ENCODE data around the gene MAML2.

The MAML2 gene

GRCh38 chr11:96149743-96150555 is 193.0 kb downstream of the MAML2 start:
- no peak for TF ChIP-seq CTCF (IDR thresholded peaks at IDR 0.05; ENCODE audit: low read depth, low read length)
- no peak for DNase-seq (ENCODE audit: extremely low read depth, low read depth)

- DNase-seq (ENCODE audit: extremely low read depth, low read depth) = no peak
- no peak for TF ChIP-seq CTCF (IDR thresholded peaks at IDR 0.05; ENCODE audit: low read depth, low read length)
Measured at GRCh38 chr11:96147906-96148486, 195.0 kb downstream of the MAML2 start.

GRCh38 chr11:96147186-96147585 is 195.8 kb downstream of the MAML2 start:
- DNase-seq (ENCODE audit: extremely low read depth, low read depth) = no peak
- TF ChIP-seq CTCF (IDR thresholded peaks at IDR 0.05; ENCODE audit: low read depth, low read length) = no peak

GRCh38 chr11:96146765-96147164 is 196.2 kb downstream of the MAML2 start:
- no peak for DNase-seq (ENCODE audit: extremely low read depth, low read depth)
- TF ChIP-seq CTCF (IDR thresholded peaks at IDR 0.05; ENCODE audit: low read depth, low read length) = no peak

- no peak for DNase-seq (ENCODE audit: extremely low read depth, low read depth)
- no peak for TF ChIP-seq CTCF (IDR thresholded peaks at IDR 0.05; ENCODE audit: low read depth, low read length)
Measured at GRCh38 chr11:96145163-96145585, 197.8 kb downstream of the MAML2 start.

- no peak for DNase-seq (ENCODE audit: extremely low read depth, low read depth)
- no peak for TF ChIP-seq CTCF (IDR thresholded peaks at IDR 0.05; ENCODE audit: low read depth, low read length)
Measured at GRCh38 chr11:96144553-96144952, 198.4 kb downstream of the MAML2 start.

GRCh38 chr11:96143041-96143521 is 199.9 kb downstream of the MAML2 start:
- no peak for DNase-seq (ENCODE audit: extremely low read depth, low read depth)
- no peak for TF ChIP-seq CTCF (IDR thresholded peaks at IDR 0.05; ENCODE audit: low read depth, low read length)
